ENCODE results near the gene DOCK9. TPM values are rescaled to one million over a fixed set of nuclear protein-coding genes. Genes with fewer than 3 reads are reported as not detected.

The DOCK9 gene
- total RNA-seq: 97.3 TPM

DNA sequence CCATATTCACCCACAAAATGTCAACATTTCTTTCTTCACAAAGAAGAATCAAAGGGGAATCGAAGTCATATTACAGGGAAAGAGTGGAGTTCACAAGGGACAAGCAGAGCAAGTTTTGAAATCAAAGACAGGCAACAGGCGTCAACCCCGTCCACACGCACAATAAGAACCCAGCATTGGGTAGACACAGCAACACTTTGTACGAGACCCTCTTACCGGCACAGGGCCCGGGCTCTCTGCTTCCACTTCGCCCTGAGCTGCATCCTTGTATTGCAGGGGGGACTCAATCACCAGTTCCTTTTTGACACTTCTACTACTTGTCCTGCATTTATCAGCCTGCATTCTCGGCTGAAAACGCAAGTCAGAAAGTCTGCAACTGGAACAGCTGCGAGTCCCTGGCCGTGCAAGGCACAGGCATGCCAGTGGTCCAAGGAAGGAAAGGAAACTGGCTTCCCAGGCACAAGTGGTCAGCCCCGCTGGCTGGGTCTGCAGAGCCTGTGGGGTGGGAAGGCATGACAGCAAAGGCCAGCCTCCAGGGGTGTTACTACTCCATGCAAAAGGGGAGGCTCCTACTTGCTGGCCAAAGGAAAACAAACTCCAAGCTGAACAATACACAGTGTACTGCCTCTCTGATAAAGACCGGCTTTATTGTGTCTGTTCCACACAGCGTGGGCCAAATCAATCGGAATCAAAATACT, at the start of gene DOCK9:
Gene DOCK9 (minus strand): TSS at position 497 of the 698 bp plus-strand sequence. CDS start 155 bp downstream, at position 342.
- peak; percentile 68 for ATAC-seq

DNA sequence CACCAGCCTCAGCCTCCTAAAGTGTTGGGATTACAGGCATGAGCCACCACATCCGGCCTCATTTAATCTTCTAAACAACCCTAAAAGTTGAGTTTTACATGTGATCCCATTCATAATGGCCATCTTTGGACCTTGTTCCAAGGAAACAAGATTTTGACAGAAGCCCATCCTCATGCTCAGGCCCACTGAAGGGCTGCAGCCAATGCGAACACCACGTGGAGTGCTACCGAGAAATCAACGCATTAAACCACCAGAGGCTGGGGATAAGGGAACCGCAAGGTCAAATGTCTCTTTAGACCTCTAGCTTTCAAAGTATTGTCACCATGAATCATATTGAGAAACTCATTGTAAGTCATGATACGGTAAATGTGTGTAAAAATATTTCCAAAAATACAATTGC, 49.4 kb upstream of the DOCK9 start:
- no peak for ATAC-seq

- ATAC-seq: no peak
Observed at GRCh38 chr13:99022941-99023340, 45.1 kb upstream of the DOCK9 start.

- peak; percentile 37 for ATAC-seq
Observed at GRCh38 chr13:99018418-99019180, 40.7 kb upstream of the DOCK9 start.

- ATAC-seq: no peak
Observed at GRCh38 chr13:99015606-99016490, 38.0 kb upstream of the DOCK9 start.

DNA sequence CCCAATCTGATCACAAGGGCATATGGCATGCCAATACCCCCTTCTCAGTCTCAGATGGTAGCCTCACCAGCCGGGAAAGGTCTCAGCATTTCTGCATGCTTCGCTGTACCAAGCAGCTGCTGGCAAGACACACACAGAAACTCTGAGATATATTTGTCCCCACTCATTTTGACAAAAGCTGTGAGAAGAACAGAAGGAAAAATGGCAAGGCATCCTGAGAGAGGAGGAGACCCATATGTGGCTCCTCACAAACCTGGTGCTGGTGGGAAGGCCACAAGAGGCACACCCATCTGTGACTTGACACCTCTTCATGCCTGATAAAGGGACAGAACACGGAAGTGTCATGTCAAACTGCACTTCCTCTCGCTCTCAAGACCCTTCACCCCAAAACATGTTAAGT, 36.7 kb upstream of the DOCK9 start:
- no peak for ATAC-seq

DNA sequence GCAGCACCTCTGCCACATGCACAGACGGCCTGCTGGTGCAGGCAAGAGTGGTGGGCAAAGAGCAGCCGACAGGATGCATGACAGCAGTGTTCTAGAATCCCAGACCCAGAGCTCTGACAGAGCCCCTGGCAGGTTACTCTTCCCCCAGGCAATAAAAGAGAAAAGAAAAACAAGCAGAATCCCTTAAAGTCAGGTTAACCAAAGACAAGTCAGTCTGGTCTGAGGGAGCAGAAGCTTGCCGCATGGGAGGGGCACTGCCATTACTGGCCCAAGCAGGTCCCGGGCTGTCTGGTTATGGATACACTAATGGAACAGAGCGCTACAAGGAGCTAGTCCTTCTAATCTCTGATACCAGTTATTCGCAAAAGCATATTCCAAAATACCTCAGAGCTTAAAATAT, 36.1 kb upstream of the DOCK9 start:
- ATAC-seq: peak; percentile 71

DNA sequence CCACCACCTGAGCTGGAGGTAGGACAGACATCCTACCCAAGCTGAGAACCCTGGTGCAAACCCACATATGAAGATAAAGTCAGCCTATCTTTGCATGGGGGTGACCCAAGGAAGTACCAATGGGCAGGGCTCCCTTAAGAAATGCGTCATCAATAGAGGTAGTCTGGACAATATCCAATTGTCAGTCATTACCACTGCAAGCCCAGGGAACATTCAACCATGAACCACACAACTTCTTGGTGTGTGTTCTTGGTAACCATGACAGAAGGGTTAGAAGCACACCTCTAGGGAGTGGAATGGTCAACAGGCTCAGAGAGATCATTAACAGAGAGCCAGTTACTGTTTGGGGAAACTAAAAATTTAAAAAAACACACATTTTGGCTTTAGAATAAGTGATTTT, 34.7 kb upstream of the DOCK9 start:
- ATAC-seq: no peak

- peak; percentile 74 for ATAC-seq
Observed at GRCh38 chr13:99009987-99010551, 32.2 kb upstream of the DOCK9 start.

GRCh38 chr13:99008577-99008976, 30.7 kb upstream of the DOCK9 start:
- no peak for ATAC-seq

GRCh38 chr13:99007414-99007986, 29.6 kb upstream of the DOCK9 start:
- no peak for ATAC-seq

- no peak for ATAC-seq
Observed at GRCh38 chr13:99005609-99006008, 27.7 kb upstream of the DOCK9 start.

DNA sequence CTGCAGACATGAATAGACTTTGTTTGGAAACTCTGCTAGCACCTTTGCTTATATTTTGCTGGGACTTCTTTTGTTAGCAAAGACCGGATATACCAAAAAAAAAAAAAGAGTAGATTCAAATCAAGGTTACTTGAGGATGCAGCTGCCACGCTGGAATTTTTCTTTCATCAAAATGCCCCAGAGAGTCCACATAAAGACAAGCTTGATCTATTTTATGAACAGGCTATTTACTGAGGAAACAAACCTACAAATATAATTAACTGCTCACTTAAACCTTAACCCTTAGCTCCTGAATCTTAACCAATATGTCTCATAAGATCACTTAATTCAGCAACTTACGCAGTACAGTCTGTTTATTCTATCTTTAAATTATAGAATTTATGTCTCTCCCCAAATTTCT, 27.1 kb upstream of the DOCK9 start:
- ATAC-seq: no peak

DNA sequence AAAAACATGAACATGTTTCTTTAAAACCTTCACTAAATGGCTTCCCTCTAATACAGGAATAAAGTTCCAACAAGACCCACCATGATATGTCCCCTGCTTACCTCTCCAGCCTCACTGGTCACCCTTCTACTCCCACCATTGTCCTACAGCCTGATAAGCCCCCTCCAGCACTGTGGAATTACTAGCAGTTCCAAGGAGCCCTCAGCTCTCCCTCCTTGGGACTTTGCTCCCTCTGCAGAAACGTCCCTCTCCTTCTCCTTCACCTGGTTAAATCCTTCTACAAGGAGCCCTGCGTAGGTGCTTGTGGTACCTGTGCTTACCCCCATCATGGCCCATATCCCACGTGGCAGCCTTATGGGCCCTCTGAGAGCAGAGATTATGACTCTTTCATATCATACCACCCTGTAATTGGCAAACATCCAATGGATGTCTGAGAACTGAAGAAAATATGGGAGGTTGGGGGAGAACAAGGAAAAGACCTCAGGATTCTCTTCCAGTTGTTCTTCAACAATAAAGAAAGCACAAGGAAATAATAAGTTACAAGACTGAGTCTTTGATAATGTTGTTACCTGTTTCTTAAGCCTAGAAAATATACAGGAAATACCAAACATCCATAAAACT, 26.1 kb upstream of the DOCK9 start:
- no peak for ATAC-seq

GRCh38 chr13:99003186-99003585, 25.3 kb upstream of the DOCK9 start:
- ATAC-seq: no peak

DNA sequence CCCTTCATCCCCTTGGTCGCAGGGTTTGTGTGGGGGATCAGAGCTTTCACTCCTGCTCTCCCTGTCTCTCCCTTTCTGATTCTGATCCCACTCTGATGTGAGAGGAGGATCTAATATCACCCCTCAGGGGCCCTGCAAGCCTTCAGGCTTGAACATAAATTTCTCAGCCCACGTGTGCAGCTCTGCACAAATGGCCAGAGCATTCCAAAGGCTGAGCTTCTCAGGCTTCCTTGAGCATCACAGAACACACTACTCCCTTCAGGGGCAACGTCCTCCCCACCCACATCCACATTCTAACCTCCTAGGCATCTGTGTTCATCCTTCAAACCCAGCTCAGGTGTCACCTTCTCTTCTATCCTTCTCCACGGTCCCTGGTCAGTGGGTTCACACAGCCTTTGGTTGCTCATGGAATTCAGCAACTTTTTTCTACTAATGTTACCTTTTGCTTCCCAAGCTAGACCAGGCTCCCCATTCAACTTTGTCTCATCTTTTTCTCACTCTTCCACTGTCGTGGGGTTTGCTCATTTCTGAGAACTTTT, 24.4 kb upstream of the DOCK9 start:
- no peak for ATAC-seq

GRCh38 chr13:99000137-99000536, 22.3 kb upstream of the DOCK9 start:
- ATAC-seq: no peak

DNA sequence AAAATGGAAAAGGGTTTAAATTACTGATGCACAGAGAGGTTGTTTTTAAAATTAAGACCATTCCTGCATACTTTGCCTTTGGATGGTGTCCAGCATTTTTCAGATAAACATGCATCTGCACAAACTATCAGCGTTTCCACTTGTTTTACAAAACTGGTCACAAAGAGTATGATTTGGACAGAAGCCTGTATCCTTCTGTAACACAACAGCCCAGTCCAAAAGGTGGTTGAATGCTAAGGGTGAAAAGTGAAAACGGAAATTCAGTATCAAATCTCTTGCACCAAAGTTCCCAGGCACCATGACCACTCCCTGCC, 21.7 kb upstream of the DOCK9 start:
- no peak for ATAC-seq

GRCh38 chr13:98998831-98999638, 21.2 kb upstream of the DOCK9 start:
- no peak for ATAC-seq

DNA sequence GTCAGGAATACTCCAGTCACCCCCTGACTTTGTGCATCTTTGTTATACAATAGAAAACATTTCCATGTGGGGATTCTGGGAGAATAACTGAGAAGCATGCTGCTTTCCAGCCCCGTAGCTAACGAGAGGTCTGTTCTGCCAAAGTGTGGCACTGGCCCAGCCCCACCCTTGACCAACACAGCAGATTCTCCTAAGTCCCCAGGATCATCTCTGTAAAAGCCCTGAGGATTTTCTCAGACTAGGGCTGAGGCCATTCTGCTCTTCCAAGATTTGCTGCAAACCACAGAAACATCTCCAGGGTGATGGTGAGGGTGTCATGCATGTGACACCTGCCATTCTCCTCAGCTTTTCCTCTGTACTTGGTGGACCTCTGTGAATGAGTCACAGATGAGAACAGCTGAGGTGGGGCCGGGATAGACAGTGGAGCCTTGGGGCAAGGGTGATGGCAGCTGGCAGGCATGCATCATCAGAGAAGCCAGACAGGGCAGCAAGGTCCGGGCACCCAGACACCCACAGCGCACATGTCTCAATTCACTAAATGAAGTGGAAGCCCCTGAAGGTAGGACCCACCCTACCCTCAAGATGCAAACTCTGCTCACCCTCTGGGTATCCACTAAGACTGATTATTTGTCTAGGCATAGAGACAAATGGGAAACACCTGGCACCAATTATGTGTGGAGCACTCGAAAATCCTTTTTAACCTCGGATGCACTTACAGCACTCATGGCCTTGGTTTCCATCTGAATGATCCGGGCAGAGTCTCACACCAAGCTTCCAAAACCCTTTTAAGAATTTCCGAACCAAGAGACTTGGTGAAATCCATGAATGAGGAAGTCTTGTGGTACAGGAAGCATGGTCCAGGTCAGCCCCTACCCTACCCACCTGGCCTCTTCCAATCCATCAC, 20.1 kb upstream of the DOCK9 start:
- ATAC-seq: peak; percentile 88
